IPS DF 4.7 (cell line): ENCODE results near the gene CYB5R3.
"Not testable (repeated sequence)": the region's sequence is repeated elsewhere in the genome, so short reads cannot be mapped to it uniquely, and the experiment has no call there.

Experiments used
- DNase-seq: peaks from one replicate; pipeline ENCODE4 v3.0.0-alpha.2; 2013; ENCODE audit warnings: low spot score; ENCODE audit errors: extremely low read depth

Gene CYB5R3

DNA sequence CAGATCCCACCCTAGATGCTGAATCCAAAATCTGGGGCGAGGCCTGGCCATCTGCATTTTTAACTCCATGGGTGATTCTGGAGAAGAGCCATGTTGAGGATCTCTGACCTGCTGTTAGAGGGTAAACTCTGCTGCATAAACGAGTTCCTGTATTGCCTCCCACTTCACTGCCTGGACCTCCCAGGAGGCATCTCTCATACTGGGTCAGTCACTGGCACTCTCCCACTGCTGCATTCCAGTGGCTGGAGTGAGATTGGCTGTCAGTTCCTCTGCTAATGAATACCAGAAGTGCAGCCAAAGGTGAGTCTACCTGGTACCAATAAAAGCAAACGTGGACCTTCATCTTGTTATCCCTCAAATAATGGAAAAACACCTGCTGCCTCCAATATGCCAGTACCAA lies 44.8 kb downstream of the CYB5R3 start:
- no peak for DNase-seq

DNA sequence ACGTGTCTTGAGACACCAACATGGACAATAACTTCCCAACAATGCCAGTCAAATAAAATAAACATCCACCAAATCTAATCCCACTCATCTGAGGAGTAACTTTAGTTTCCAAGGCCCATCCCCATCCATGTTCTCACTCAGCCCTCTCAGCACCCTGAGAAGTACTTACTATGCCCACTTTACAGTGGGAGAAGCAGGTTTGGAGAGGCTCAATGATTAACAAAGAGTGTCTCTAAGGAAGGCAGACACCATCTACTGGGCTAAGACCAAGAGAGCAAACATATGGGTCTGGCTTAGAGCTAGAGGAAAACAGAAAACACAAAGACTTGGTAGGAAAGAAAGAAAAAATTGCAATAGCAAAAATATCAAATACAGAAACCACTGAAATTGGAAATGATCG lies 45.8 kb downstream of the CYB5R3 start:
- DNase-seq: no peak

DNA sequence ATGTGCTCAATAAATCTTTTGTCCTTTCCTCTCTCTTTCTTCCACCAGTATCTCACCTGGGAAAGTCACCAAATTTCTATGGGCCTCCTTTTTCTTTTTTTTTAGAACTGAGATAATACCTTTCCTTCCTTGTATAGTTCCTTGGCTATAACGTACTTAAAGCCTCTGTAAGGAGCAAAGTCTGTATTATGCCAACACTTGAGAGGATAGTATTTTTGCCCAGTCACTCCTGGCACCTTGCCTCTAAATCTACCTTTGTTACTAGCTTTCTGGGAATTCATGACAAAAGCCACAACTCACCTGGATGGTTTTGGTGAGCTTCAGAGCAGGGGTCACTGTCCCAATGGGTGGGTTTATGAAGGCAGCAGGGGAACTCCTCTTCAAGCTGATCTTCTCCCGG lies 46.7 kb downstream of the CYB5R3 start:
- DNase-seq: no peak

DNA sequence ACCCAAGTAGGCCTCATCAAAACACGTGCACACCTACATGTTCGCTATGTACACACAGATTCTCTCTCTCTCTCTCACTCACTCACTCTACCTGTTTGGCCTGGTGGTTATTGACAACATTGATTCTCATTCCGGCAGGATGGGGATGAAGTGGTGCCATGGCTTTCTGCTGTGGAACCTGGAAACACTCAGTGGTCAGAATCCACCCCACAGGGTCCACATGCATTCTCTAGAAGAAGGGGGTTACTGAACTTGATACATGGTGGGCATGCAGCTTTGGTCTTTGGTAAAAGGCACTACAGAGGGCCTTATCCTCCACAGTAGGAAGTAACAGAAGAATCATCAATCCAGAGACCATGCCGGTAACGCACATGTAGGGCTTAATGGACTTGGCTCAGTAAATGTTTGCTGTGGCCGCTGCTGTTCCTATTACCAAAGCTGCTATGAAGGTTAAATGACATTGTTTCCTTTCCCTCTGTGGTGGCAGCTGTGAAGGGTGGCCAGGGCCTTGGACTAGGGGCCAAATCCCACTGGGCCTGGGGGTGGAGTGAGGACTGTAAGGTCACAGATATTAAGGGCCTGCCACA lies 47.2 kb downstream of the CYB5R3 start:
- DNase-seq: no peak

- no peak for DNase-seq
Measured at GRCh38 chr22:42596863-42597530, 52.2 kb downstream of the CYB5R3 start.

GRCh38 chr22:42596336-42596735 lies 52.9 kb downstream of the CYB5R3 start:
- no peak for DNase-seq

DNA sequence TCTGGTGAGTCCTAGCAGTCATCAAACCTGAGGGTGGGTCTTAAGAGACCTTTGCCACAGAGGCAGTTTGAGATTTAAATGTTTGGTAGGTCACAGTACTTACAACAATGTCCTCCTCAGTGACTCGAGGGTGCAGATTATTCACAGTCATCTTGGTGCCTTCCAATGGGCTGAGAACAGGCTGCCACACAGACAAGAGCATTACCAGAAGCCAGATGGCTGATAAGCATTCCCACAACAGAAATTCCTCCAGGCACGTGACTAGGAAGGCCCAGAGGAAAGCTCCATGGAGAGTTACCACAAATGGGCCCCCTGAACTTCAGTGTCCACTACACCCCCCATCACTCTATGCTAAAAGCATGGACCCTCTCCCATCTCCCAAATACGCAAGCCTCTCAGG lies 53.8 kb downstream of the CYB5R3 start:
- no peak for DNase-seq

DNA sequence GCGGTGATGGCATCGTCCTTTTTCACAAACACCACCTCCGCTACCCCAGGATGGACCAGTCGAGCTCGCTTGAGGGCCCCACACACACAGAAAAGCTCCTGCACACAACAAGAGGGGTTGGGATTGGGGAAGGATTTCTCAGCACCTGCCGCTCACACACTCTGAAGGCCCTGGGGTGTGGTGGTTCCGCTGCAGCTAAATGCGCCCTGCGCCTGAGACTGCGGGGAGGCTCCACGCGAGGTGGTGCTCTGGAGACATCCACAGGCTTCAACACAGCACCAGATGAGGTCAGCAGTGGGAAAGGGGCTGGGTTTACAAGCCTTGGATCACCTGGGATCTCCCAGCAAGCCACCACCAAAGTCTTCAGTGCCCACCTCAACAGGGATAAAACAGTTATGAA lies 57.2 kb downstream of the CYB5R3 start:
- DNase-seq: no peak

GRCh38 chr22:42587588-42588175 lies 61.5 kb downstream of the CYB5R3 start:
- no peak for DNase-seq

- no peak for DNase-seq
Measured at GRCh38 chr22:42586381-42586780, 62.8 kb downstream of the CYB5R3 start.

- DNase-seq: no peak
Measured at GRCh38 chr22:42585096-42585495, 64.1 kb downstream of the CYB5R3 start.

- DNase-seq: no peak
Measured at GRCh38 chr22:42584364-42584940, 64.7 kb downstream of the CYB5R3 start.

DNA sequence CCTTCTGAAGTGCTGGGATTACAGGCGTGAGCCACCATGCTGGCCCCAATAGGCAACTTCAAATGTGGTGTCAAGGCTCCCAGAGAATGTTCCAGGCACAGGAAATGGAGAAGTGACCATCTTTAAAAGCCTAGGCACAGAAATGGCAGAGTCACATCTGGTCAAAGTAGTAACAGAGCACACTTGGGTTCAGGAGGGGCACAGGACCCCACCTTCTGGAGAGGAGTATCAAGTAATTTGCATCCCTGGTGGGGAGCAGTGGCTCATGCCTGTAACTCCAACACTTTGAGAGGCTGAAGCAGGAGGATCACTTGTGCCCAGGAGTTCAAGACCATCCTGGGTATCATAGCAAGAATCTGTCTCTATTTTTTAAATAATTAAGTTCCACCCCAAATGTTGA lies 66.2 kb downstream of the CYB5R3 start:
- DNase-seq: no peak

DNA sequence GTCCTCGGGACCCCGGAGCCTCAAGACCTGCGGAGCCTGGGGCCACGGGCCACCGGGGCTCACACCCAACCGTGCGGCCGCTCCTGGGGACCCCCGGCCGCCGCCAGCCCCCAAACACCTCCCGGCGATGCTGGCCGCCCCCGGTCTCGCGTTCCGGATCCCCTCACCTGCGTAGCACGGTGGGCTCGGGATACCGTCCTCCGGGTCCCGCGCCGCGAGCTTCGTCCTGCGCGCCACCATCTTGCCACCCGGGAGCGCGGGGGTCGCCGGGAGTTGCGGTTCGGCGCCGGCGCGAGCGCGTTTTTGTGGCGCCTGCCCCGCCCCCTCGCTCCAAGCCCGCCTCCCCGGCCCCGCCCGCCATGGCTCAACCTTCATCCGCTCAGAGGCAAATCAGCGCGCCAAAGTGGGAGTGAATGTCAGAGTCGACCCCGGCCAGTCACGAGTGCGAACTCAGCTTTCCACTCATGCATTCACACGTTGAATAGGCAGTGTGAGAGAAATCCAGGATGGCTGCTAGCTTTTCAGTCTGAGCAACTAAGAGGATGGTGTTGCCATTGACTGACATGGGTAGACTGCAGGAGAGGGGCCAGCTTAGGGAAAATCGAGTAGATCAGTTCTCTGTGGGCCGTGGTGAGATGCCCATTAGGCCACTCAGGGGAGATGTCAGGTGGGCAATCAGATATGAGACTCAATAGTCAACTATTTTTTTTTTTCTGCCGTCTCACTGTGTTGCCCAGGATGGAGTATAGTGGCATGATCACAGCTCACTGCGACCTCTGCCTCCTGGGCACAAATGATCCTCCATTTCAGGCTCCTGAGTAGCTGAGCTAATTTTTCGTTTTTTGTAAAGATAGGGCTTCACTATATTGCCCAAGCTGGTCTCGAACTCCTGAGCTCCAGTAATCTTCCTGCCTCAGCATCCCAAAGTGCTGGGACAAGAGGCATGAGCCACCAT lies 67.2 kb downstream of the CYB5R3 start:
- no peak for DNase-seq

GRCh38 chr22:42581194-42581761 lies 67.9 kb downstream of the CYB5R3 start:
- DNase-seq: not testable (repeated sequence)

DNA sequence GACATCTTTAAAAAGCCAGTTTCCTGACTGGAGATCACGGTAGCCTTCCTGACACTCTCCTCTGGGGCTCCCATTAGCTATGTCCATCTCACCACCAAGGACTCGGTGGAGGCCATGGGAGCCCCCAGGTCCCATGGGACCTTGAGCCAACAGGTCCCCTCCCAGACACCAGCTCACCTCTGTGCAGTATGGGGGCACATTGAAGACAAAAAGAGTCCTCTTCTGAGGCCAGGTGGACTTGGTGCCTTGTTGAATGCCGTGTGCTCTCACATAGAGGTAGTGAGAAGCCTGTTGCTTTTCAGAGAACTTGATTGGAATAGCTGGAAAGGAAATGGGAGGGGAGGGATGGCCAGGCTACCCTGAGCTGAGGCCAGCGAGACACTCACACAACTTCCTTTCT lies 69.2 kb downstream of the CYB5R3 start:
- not testable (repeated sequence) for DNase-seq

GRCh38 chr22:42577623-42578240 lies 71.5 kb downstream of the CYB5R3 start:
- DNase-seq: no peak

DNA sequence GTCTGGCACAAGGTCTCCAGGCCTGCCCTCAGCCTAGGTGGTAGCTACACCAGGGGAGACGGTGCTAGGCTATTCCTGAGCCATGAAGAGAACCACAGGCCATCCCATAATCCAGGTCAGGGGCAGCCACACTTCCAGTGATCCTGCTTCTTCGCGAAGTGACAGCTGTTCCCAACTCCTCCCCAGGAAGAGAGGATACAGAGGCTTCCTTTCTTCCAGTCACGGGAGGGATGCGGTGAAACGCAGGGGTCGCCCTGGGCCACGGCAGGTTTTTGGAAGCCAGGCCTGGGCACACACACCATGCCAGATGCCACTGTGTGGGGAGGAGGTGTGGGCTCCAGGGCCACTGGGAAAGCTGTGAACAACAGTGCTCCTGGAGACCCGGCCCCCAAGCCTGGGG lies 72.1 kb downstream of the CYB5R3 start:
- not testable (repeated sequence) for DNase-seq

DNA sequence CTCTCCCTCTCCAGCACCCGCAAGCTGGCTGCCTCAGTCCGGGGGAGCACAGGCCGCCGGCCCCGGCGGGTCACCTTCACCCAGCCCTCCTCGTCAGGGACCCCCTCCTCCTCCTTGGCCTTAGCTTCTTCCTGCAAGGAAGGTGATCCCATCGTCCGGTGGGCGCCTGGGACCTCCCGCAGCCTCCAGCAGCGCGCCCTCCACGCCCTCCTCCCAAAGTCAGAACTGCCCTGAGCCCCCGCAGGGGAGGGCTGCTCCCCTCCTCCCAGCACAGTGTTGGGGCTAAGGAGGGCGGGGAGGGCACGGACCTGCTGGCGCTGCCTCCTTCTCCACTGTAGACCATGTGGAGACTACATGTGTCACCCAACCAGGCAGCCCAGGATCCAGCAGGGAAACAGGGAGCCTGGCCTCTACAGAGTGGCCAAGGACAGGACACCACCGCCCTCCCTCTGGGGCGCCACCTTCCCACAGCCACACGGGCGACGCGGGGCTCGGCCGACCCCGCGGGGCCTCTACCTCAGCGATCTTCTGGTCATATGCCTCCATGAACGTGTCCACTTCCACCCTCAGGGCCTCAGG lies 73.1 kb downstream of the CYB5R3 start:
- DNase-seq: not testable (repeated sequence)

DNA sequence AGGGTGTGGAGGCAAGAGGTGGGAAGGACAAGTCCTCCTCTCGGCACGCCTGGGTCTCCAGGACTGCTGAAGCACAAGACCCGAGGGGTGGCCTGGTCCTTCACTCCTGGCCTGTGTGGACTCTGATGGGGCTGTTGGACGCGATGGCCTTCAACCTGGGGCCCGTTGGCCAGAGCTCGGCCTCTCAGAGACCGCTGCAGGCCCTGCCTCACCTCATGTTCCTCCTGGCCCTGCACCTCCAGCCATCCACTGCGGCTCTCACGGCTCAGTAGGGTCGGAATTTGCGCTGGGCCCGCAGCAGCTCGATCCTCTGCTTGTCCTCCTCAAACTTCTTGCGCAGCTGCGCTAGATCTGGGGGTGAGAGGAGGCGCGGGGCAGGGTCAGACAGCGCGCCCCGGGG lies 74.7 kb downstream of the CYB5R3 start:
- not testable (repeated sequence) for DNase-seq
